HUES64 (cell line): ENCODE results near the gene NPHP1.
"Not testable (repeated sequence)": the region's sequence is repeated elsewhere in the genome, so short reads cannot be mapped to it uniquely, and the experiment has no call there.

Experiments
- H3K27ac ChIP-seq: 2 replicates; pipeline ENCODE4 v1.7.0; 2013; ENCODE audit warnings: low read depth, low read length, inconsistent platforms
- H3K27me3 ChIP-seq: 2 replicates; pipeline ENCODE4 v1.6.1; 2013; ENCODE audit warnings: mild to moderate bottlenecking, low read length; ENCODE audit not compliant: insufficient read depth
- H3K36me3 ChIP-seq: 2 replicates; pipeline ENCODE4 v1.6.1; 2013; ENCODE audit warnings: mild to moderate bottlenecking, low read length; ENCODE audit not compliant: insufficient read depth
- H3K4me1 ChIP-seq: 2 replicates; pipeline ENCODE4 v1.6.1; 2013; ENCODE audit warnings: mild to moderate bottlenecking, low read length, moderate library complexity; ENCODE audit not compliant: insufficient read depth
- H3K4me3 ChIP-seq: 2 replicates; pipeline ENCODE4 v1.5.1; 2013; ENCODE audit warnings: mild to moderate bottlenecking, low read length, moderate library complexity
- H3K9ac ChIP-seq: 2 replicates; pipeline ENCODE4 v1.6.1; 2013; ENCODE audit warnings: mild to moderate bottlenecking, low read depth, low read length
- H3K9me3 ChIP-seq: 2 replicates; pipeline ENCODE4 v1.6.1; 2013; ENCODE audit warnings: low read depth, low read length; ENCODE audit not compliant: insufficient read depth
- WGBS: fragments of 150-250, 120-280 bp; methylation state at CpG from one replicate; pipeline ENCODE4 v1.1.7; 2013; ENCODE audit warnings: missing lambda C conversion rate; 5-methylcytosine and 5-hydroxymethylcytosine counted together

Gene NPHP1

GRCh38 chr2:110107092-110108079 is 97.4 kb downstream of the NPHP1 start:
- no peak overlapping the region for H3K4me3 ChIP-seq
- H3K9me3 ChIP-seq: no peaks in the 10 kb centered on the region
- no peak overlapping the region for H3K9ac ChIP-seq
- H3K27me3 ChIP-seq: no peaks in the 10 kb centered on the region
- no peaks in the 10 kb centered on the region for H3K4me1 ChIP-seq
- no peak overlapping the region for H3K27ac ChIP-seq
- 90% methylated on average over 3 of the region's 3 CpGs for WGBS
- no peaks in the 10 kb centered on the region for H3K36me3 ChIP-seq

GRCh38 chr2:110106642-110107041 is 98.2 kb downstream of the NPHP1 start:
- WGBS: 96% methylated on average over 6 of the region's 6 CpGs
- no peak overlapping the region for H3K27ac ChIP-seq
- no peaks in the 10 kb centered on the region for H3K27me3 ChIP-seq
- H3K36me3 ChIP-seq: no peaks in the 10 kb centered on the region
- H3K4me1 ChIP-seq: no peaks in the 10 kb centered on the region; the same call in 1 of the 2 replicates
- H3K9ac ChIP-seq: no peak overlapping the region
- no peaks in the 10 kb centered on the region for H3K9me3 ChIP-seq
- no peak overlapping the region for H3K4me3 ChIP-seq

GRCh38 chr2:110105608-110106467 is 99.0 kb downstream of the NPHP1 start:
- Histone ChIP-seq H3K27ac (no peak overlapping the region), H3K9ac (no peak overlapping the region), H3K9me3 (no peaks in the 10 kb centered on the region), H3K36me3 (no peaks in the 10 kb centered on the region), H3K27me3 (no peaks in the 10 kb centered on the region), H3K4me1 (no peaks in the 10 kb centered on the region; the same call in 1 of the 2 replicates), H3K4me3 (no peak overlapping the region)
- 93% methylated on average over 8 of the region's 8 CpGs for WGBS

- no peaks in the 10 kb centered on the region for H3K36me3 ChIP-seq
- H3K27me3 ChIP-seq: no peaks in the 10 kb centered on the region
- H3K4me3 ChIP-seq: no peak overlapping the region
- whole genome bisulfite sequencing: 93% methylated on average over 4 of the region's 4 CpGs
- no peaks in the 10 kb centered on the region for H3K9me3 ChIP-seq
- H3K27ac ChIP-seq: no peak overlapping the region
- no peak overlapping the region for H3K9ac ChIP-seq
- no peaks in the 10 kb centered on the region; the same call in 1 of the 2 replicates for H3K4me1 ChIP-seq
Observed at GRCh38 chr2:110105183-110105582, 99.6 kb downstream of the NPHP1 start.

GRCh38 chr2:110104025-110104771 is 100.6 kb downstream of the NPHP1 start:
- Histone ChIP-seq H3K9me3 (no peaks in the 10 kb centered on the region), H3K36me3 (no peaks in the 10 kb centered on the region), H3K27me3 (no peaks in the 10 kb centered on the region), H3K9ac (no peak overlapping the region), H3K4me3 (no peak overlapping the region), H3K4me1 (no peaks in the 10 kb centered on the region; the same call in 1 of the 2 replicates), H3K27ac (no peak overlapping the region)
- WGBS: 91% methylated on average over 10 of the region's 10 CpGs

GRCh38 chr2:110103061-110103961 is 101.5 kb downstream of the NPHP1 start:
- no peak overlapping the region for H3K27ac ChIP-seq
- 88% methylated on average over 19 of the region's 20 CpGs for WGBS
- no peaks in the 10 kb centered on the region for H3K27me3 ChIP-seq
- no peak overlapping the region for H3K4me3 ChIP-seq
- H3K4me1 ChIP-seq: no peaks in the 10 kb centered on the region; the same call in 1 of the 2 replicates
- no peaks in the 10 kb centered on the region for H3K9me3 ChIP-seq
- H3K9ac ChIP-seq: no peak overlapping the region
- H3K36me3 ChIP-seq: no peaks in the 10 kb centered on the region

GRCh38 chr2:110101901-110102803 is 102.7 kb downstream of the NPHP1 start:
- WGBS: 93% methylated on average over 9 of the region's 9 CpGs
- Histone ChIP-seq H3K36me3 (no peaks in the 10 kb centered on the region), H3K27me3 (no peaks in the 10 kb centered on the region), H3K9ac (peak overlapping the region; percentile 7; the same call in 1 of the 2 replicates), H3K4me3 (no peak overlapping the region), H3K9me3 (no peaks in the 10 kb centered on the region), H3K27ac (no peak overlapping the region), H3K4me1 (no peaks in the 10 kb centered on the region; the same call in 1 of the 2 replicates)

DNA sequence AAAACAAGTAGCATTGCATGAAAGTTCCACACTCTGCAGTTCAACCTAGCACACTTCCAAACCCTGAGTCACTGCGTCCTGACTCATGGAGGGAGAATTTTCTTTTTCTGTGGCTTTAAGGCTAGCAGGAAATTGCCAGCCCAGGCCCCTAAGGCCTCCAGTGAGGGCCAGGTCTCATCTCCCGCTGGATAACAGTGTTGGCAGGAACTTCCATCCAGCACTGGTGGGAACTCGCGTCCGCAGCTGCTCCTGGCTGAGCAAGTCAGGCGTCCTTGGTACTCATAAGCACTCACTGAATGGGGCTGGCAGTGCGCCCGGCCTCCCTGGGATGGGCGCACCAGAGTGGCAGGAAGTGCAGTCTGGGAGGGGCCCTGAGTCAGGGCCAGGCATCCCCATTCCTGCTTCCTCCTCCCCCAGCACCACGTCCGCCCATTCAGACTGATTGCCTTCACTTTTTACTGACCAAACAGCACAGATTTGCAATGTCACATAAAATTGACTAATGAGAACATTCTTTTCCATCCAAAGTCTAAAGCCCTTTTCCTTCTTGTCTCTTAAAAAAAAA is 103.5 kb downstream of the NPHP1 start:
- H3K9me3 ChIP-seq: no peaks in the 10 kb centered on the region
- no peaks in the 10 kb centered on the region for H3K27me3 ChIP-seq
- no peaks in the 10 kb centered on the region for H3K36me3 ChIP-seq
- H3K4me3 ChIP-seq: no peak overlapping the region
- no peak overlapping the region for H3K27ac ChIP-seq
- 59% methylated on average over 11 of the region's 11 CpGs for WGBS
- peak overlapping the region; percentile 7; the same call in 1 of the 2 replicates for H3K9ac ChIP-seq
- no peaks in the 10 kb centered on the region; the same call in 1 of the 2 replicates for H3K4me1 ChIP-seq

GRCh38 chr2:110100880-110101279 is 103.9 kb downstream of the NPHP1 start:
- H3K9ac ChIP-seq, H3K27ac ChIP-seq, H3K9me3 ChIP-seq, H3K27me3 ChIP-seq, H3K4me1 ChIP-seq, H3K4me3 ChIP-seq, H3K36me3 ChIP-seq: not testable (repeated sequence)
- 90% methylated on average over 4 of the region's 4 CpGs for WGBS
